Stimulated activated effector memory CD8-positive, alpha-beta T cell treated with anti-CD3 and anti-CD28 coated beads, Interleukin-12 subunit alpha, Interleukin-12 subunit beta, amount 100 ng/mL, for 72 hours (primary cell): ENCODE measurements around the gene CTDSP2.
"Not testable (repeated sequence)": the region's sequence is repeated elsewhere in the genome, so short reads cannot be mapped to it uniquely, and the experiment has no call there.

Experiments used
- ATAC-seq: fragments of 150-1000 bp; cut with Tn5 transposase; 2 replicates; pipeline ENCODE4 v1.10.0; 2021
- DNase-seq, 2 donors: peaks; one replicate each; pipeline ENCODE4 v3.0.0; 2021 to 2022; ENCODE audit warnings: low spot score in 2 of 2
- H3K27ac Mint-ChIP-seq: one replicate; pipeline ENCODE4 v1.8.0; 2022; ENCODE audit warnings: mild to moderate bottlenecking, mixed read lengths
- H3K36me3 Mint-ChIP-seq: one replicate; pipeline ENCODE4 v1.8.0; 2022; ENCODE audit warnings: mild to moderate bottlenecking, mixed read lengths
- H3K4me1 Mint-ChIP-seq: one replicate; pipeline ENCODE4 v1.8.0; 2022; ENCODE audit warnings: mixed read lengths
- H3K4me3 Mint-ChIP-seq: one replicate; pipeline ENCODE4 v1.8.0; 2022; ENCODE audit warnings: mild to moderate bottlenecking, mixed read lengths
- H3K9me3 Mint-ChIP-seq: one replicate; pipeline ENCODE4 v1.8.0; 2022; ENCODE audit warnings: mixed read lengths

Gene CTDSP2

GRCh38 chr12:57850854-57851430 lies 4.4 kb upstream of the CTDSP2 start:
- H3K27ac Mint-ChIP-seq, result no peak overlapping the region
- no peaks in the 10 kb centered on the region for H3K36me3 Mint-ChIP-seq
- DNase-seq, result no peak
- ATAC-seq, result peak; percentile 17
- no peak overlapping the region for H3K4me3 Mint-ChIP-seq
- H3K9me3 Mint-ChIP-seq, result no peaks in the 10 kb centered on the region
- peaks cover 7% of the 10 kb centered on the region for H3K4me1 Mint-ChIP-seq

GRCh38 chr12:57849447-57849846 lies 2.9 kb upstream of the CTDSP2 start:
- H3K4me3 Mint-ChIP-seq, H3K27ac Mint-ChIP-seq, DNase-seq: not testable (repeated sequence)

GRCh38 chr12:57849035-57849434 lies 2.5 kb upstream of the CTDSP2 start:
- H3K9me3 Mint-ChIP-seq, result no peaks in the 10 kb centered on the region
- H3K27ac Mint-ChIP-seq, result no peak overlapping the region
- H3K4me3 Mint-ChIP-seq, result no peak overlapping the region
- DNase-seq (no peak), ATAC-seq (no peak)
- H3K4me1 Mint-ChIP-seq, result peaks cover 13% of the 10 kb centered on the region
- H3K36me3 Mint-ChIP-seq, result peaks cover 6% of the 10 kb centered on the region

More at GRCh38 chr12:57849447-57849846, 2.9 kb upstream of the CTDSP2 start:
- H3K9me3 Mint-ChIP-seq, H3K4me1 Mint-ChIP-seq, ATAC-seq, H3K36me3 Mint-ChIP-seq: not testable (repeated sequence)

DNA sequence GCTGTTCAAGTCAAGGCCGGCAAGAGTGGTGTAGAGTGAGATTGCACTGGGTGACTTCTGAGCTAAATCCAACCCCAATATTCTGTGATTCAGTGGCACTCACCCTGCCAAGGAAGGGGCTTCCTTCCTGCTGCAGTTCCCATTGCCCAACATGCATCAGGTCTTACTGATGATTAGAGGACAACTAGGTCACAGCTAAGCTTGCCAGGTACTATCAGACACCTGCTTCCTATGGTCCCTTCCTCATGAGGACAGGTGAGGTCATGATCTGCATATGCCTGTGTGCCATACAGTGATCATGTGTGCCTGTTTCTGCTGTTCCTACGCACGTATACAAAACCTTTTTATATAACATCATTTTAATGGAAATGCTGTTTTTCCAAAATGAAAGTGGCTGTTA lies 1.7 kb upstream of the CTDSP2 start:
- Mint-ChIP-seq H3K4me1 (peaks cover 21% of the 10 kb centered on the region), H3K27ac (no peak overlapping the region), H3K36me3 (peaks cover 6% of the 10 kb centered on the region), H3K9me3 (no peaks in the 10 kb centered on the region), H3K4me3 (peak overlapping the region; percentile 75)
- ATAC-seq (no peak), DNase-seq (no peak)

DNA sequence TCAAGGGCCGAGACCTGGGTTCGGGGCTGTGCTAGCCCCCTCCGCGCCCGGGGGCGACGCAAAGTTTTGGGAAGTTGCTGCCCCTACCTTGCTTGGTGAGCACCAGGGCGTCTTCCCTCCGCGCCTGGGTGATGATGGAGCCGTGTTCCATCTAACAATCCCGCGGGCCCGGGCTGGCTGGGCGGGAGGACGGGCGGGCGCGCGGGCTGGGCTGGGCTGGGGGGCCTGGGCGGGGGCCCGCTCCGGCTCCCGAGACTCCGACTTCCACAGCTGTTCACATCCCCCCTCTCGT lies 298 bp downstream of the CTDSP2 start:
- Mint-ChIP-seq H3K4me1 (peaks cover 40% of the 10 kb centered on the region), H3K9me3 (no peaks in the 10 kb centered on the region)

DNA sequence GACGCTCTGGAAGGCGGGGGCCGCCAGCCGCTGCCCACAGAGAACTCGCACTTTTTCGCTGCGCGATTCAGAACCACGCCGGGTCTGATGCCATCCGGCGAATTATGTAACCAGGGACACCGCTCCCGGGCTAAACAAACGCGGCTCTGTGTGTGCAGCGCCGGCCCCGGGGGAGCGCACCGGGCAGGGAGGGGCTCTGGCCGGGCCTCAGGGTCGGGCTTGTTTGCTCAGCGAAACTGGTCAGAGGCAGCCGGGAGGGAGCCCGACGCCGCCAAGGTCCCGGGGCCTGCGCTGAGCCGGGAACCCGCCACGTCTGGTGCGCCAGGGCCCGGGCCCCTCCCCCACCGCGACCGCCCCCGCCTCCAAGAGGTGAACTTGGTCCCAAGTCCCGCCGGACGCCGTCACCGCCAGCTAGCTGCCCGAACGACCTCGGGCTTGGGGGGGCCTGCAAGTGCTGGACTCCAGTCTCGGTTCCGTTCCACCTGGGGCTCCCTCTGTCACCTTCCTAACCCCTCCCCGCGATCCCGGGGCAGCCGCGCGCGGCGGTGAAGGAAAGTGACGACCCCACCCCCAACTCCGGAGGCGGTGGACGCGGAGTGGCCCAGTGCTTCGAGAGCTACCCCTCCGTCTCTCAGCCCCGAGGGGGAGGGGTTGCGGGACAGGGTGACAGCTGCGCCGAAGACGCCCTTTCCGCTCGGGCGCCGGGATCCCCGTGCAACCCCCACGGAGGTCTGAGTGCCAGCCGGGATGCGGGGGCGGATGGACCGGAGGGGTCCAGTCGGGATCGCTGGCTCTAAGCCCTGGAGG lies 848 bp downstream of the CTDSP2 start:
- peak overlapping the region; percentile 75 for H3K4me3 Mint-ChIP-seq
- H3K4me1 Mint-ChIP-seq, result peaks cover 40% of the 10 kb centered on the region
- DNase-seq (peak; percentile 36 to 83), ATAC-seq (peak; percentile 54)
- peak overlapping the region; percentile 74 for H3K27ac Mint-ChIP-seq
- no peaks in the 10 kb centered on the region for H3K9me3 Mint-ChIP-seq
- H3K36me3 Mint-ChIP-seq, result peaks cover 6% of the 10 kb centered on the region

More for the DNA sequence above, 298 bp downstream of the CTDSP2 start:
- peak; percentile 34 for ATAC-seq
- H3K27ac Mint-ChIP-seq, result peak overlapping the region; percentile 74
- DNase-seq, result no peak
- H3K4me3 Mint-ChIP-seq, result peak overlapping the region; percentile 75
- H3K36me3 Mint-ChIP-seq, result peaks cover 6% of the 10 kb centered on the region

- peak overlapping the region; percentile 74 for H3K27ac Mint-ChIP-seq
- peak overlapping the region; percentile 75 for H3K4me3 Mint-ChIP-seq
- H3K9me3 Mint-ChIP-seq, result no peaks in the 10 kb centered on the region
- peaks cover 48% of the 10 kb centered on the region for H3K4me1 Mint-ChIP-seq
- DNase-seq, result no peak
- peaks cover 6% of the 10 kb centered on the region for H3K36me3 Mint-ChIP-seq
- peak; percentile 48 for ATAC-seq
These were observed 1.6 kb downstream of the CTDSP2 start for GRCh38 chr12:57844709-57845477.

DNA sequence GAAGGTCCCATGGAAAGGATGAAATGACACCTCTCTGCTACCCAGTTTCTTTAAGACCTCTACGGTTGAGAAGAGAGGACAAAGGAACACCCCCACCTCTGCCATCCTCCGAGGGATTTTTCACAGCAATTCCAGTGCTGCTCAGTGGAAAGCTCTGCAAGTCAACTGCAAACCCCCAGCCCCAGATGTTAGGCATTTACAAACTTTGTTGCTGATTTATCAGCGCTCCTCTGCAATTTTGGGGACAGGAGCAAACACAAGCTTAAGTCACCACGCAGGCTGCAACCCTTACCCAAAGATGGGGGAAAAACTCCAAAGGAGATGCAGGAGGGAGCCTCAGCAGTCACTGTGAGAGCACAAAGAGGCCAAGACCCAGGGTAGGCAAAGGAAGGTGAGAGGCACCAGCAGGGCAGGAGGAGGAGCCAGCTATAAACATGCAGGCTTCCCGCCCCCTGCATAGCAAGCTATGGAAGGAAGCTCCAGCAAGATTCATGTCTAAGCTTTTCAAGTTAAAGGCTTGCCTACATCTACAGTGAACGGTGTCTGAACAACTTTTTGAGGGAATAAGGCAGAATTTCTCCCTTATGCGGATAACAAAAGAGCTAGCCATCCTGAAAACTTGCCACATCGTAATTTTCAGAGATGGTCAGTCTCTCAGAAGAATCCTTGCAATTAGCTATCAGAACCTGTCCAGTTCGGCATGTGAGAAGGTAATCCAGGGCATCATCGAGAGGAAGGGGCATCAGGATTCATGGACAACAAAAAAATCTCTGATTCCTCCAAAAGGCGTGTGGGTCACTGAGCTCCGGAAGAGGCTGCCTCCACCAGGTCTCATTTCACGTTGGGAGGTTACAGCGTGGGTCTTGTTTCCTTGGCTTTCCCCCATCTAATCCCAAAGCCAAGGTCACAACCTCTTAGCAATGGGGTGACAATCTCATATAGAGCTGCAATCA lies 3.9 kb downstream of the CTDSP2 start:
- Mint-ChIP-seq H3K27ac (peak overlapping the region; percentile 67), H3K4me3 (peak overlapping the region; percentile 75), H3K36me3 (peaks cover 6% of the 10 kb centered on the region), H3K9me3 (no peaks in the 10 kb centered on the region), H3K4me1 (peaks cover 71% of the 10 kb centered on the region)
- DNase-seq (no peak), ATAC-seq (no peak)

DNA sequence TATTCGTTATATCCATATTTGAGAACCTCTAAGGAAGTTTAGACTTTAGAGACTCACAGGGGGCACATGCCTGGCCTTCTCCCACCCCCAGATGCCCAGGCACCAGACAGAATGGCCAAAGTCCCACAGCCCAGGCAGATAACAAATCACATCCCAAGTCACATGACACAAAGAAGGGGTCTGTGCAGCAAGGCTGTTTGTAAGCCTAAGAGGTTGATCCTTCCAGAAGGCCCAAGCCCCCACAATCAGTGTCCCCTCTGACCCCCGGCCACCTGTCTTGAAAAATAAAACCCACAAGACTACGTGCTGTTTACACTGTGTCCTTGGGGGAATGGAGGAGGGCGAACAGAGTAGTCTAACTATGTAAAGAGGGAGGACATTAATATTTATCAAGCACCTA lies 5.1 kb downstream of the CTDSP2 start:
- ATAC-seq (no peak), DNase-seq (no peak)
- Mint-ChIP-seq H3K4me1 (peaks cover 82% of the 10 kb centered on the region), H3K4me3 (no peak overlapping the region), H3K27ac (peak overlapping the region; percentile 91), H3K36me3 (peaks cover 6% of the 10 kb centered on the region), H3K9me3 (no peaks in the 10 kb centered on the region)

DNA sequence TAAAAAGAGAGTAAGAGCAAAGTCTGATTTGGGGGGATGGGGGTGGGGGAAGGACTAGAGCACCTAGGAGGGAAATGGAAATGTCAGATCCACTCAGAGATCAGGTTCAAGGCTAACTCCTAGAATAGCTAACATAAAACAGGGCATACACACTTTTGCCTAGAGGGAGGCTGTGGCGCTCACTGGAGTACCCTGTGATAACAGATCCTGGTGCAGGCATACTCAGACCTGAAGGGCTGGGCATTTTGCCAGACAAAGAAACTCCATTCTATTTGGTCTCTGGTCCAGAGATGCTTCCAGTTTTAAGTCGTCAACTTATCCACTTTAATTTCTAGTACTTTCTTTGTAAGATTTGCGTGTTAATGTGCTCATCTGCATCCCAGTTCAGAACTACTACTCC lies 5.8 kb downstream of the CTDSP2 start:
- ATAC-seq (no peak), DNase-seq (no peak)
- no peak overlapping the region for H3K4me3 Mint-ChIP-seq
- no peaks in the 10 kb centered on the region for H3K9me3 Mint-ChIP-seq
- H3K4me1 Mint-ChIP-seq, result peaks cover 90% of the 10 kb centered on the region
- peaks cover 6% of the 10 kb centered on the region for H3K36me3 Mint-ChIP-seq
- peak overlapping the region; percentile 91 for H3K27ac Mint-ChIP-seq

GRCh38 chr12:57839996-57840395 lies 6.5 kb downstream of the CTDSP2 start:
- DNase-seq (no peak), ATAC-seq (no peak)
- Mint-ChIP-seq H3K27ac (peak overlapping the region; percentile 91), H3K9me3 (no peaks in the 10 kb centered on the region), H3K4me3 (no peak overlapping the region), H3K4me1 (peaks cover 95% of the 10 kb centered on the region), H3K36me3 (peaks cover 6% of the 10 kb centered on the region)

GRCh38 chr12:57838594-57839302 lies 7.8 kb downstream of the CTDSP2 start:
- H3K27ac Mint-ChIP-seq, result peak overlapping the region; percentile 91
- H3K4me3 Mint-ChIP-seq, result peak overlapping the region; percentile 41
- no peaks in the 10 kb centered on the region for H3K36me3 Mint-ChIP-seq
- peaks cover 95% of the 10 kb centered on the region for H3K4me1 Mint-ChIP-seq
- no peaks in the 10 kb centered on the region for H3K9me3 Mint-ChIP-seq
- DNase-seq (peak in 1 of 2 donors; percentile 61), ATAC-seq (peak; percentile 80)

- H3K27ac Mint-ChIP-seq, result peak overlapping the region; percentile 91
- H3K36me3 Mint-ChIP-seq, result no peaks in the 10 kb centered on the region
- H3K9me3 Mint-ChIP-seq, result no peaks in the 10 kb centered on the region
- ATAC-seq, result peak; percentile 39
- DNase-seq, result no peak
- H3K4me1 Mint-ChIP-seq, result peaks cover 95% of the 10 kb centered on the region
- peak overlapping the region; percentile 41 for H3K4me3 Mint-ChIP-seq
These were observed 8.5 kb downstream of the CTDSP2 start for GRCh38 chr12:57837864-57838562.
